ENCODE measurements around the gene NKAIN1. TPM values are rescaled to one million over a fixed set of nuclear protein-coding genes. Genes with fewer than 3 reads are reported as not detected.

NKAIN1 gene
- total and polyA plus RNA-seq, 2 donors (not counting 1 experiment from before 2014, with no cell fraction given) = not detected

DNA sequence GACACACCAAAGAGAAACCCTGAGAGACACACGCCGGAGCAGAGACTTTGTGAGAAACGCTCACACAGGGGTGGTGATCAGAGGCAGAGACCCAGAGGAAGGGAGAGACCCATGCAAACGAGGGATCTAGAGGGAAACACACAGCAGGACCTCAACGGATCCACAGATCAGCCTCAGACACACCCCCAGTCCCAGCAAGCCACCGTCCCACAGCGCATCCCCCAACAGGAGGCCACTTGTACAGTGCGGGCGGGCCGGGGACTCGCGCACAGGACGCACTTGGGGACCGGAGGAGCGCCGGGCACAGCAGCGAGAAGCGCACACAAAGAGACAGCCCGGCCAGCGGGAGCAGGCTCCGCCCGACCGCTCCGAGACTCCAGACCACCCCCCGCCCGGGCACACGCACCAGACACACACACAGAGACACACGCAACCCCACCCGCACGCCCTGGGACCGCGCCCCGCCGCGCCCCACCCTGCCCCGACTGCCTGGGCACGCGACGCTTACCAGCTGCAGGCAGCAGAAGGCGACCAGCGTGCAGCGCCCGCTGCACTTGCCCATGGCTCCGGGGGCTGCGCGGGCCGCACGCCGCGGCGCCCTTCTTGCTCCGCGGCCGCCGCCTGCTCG, 587 bp downstream of the NKAIN1 start:
- Mint-ChIP-seq H3K4me1 (peaks cover 20% of the 10 kb centered on the region), H3K9me3 (ENCODE audit: insufficient read depth) (no peaks in the 10 kb centered on the region), H3K27ac (no peak overlapping the region), H3K27me3 (peaks cover 58% of the 10 kb centered on the region), H3K4me3 (peak overlapping the region; percentile 72)
- Histone ChIP-seq H4K20me1 (ENCODE audit: control insufficient read depth, insufficient read depth, low read length, poor library complexity, severe bottlenecking) (no peaks in the 10 kb centered on the region), H3K4me2 (replicated peaks; ENCODE audit: low read depth, low read length, poor library complexity, severe bottlenecking) (peak overlapping the region; percentile 62), H3K79me2 (ENCODE audit: control insufficient read depth, insufficient read depth, low read length) (no peaks in the 10 kb centered on the region), H2AFZ (ENCODE audit: insufficient read depth, low read depth, low read length, poor library complexity, severe bottlenecking) (no peak overlapping the region), H3K27ac (ENCODE audit: low read length in 2 of 2) (no peak overlapping the region), H3K9me3 (ENCODE audit: control extremely low read depth in 1 of 3, control insufficient read depth in 2 of 3, insufficient read depth in 1 of 3, low read length in 2 of 3) (no peaks in the 10 kb centered on the region), H3K36me3 (replicated peaks in 1 of 2; ENCODE audit: control extremely low read depth in 1 of 2, control insufficient read depth in 1 of 2, extremely low read depth in 1 of 2, insufficient read depth in 2 of 2, low read length in 1 of 2) (no peaks in the 10 kb centered on the region), H3K27me3 (replicated peaks in 1 of 4; ENCODE audit: control extremely low read depth in 1 of 4, control insufficient read depth in 3 of 4, insufficient read depth in 4 of 4, low read length in 3 of 4) (peaks cover 0 to 42% (median 24%) of the 10 kb centered on the region in 4 experiments), H3K9ac (ENCODE audit: low read length) (no peak overlapping the region), H3K4me3 (ENCODE audit: control extremely low read depth in 1 of 5, extremely low read depth in 1 of 5, insufficient read depth in 1 of 5, low read depth in 2 of 5, low read length in 4 of 5) (no peak overlapping the region), H3K4me1 (ENCODE audit: control insufficient read depth in 2 of 2, insufficient read depth in 2 of 2, low read length in 2 of 2) (peaks cover 15 to 22% of the 10 kb centered on the region in 2 donors)
- POLR2A ChIA-PET = no interaction called here
- no peak for ATAC-seq (ENCODE audit: low read depth)
- CTCF ChIA-PET = no interaction called here
- TF ChIP-seq, protein P1, sequence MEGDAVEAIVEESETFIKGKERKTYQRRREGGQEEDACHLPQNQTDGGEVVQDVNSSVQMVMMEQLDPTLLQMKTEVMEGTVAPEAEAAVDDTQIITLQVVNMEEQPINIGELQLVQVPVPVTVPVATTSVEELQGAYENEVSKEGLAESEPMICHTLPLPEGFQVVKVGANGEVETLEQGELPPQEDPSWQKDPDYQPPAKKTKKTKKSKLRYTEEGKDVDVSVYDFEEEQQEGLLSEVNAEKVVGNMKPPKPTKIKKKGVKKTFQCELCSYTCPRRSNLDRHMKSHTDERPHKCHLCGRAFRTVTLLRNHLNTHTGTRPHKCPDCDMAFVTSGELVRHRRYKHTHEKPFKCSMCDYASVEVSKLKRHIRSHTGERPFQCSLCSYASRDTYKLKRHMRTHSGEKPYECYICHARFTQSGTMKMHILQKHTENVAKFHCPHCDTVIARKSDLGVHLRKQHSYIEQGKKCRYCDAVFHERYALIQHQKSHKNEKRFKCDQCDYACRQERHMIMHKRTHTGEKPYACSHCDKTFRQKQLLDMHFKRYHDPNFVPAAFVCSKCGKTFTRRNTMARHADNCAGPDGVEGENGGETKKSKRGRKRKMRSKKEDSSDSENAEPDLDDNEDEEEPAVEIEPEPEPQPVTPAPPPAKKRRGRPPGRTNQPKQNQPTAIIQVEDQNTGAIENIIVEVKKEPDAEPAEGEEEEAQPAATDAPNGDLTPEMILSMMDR (IDR thresholded peaks at IDR 0.05) = no peak
- no peak for TF ChIP-seq EZH2 (IDR thresholded peaks at IDR 0.05; ENCODE audit: borderline replicate concordance, insufficient read depth, low read depth, low read length, poor library complexity, severe bottlenecking)
- intact Hi-C loops (cut with micrococcal nuclease) = no loop called here
- WGBS (ENCODE audit: insufficient coverage) = 3% methylated on average over 55 of the region's 56 CpGs
- DNase-seq = no peak

- Histone ChIP-seq H3K9me3 (ENCODE audit: control extremely low read depth in 1 of 3, control insufficient read depth in 2 of 3, insufficient read depth in 1 of 3, low read length in 2 of 3) (no peaks in the 10 kb centered on the region), H3K27ac (ENCODE audit: low read length in 2 of 2) (no peak overlapping the region), H3K4me2 (replicated peaks; ENCODE audit: low read depth, low read length, poor library complexity, severe bottlenecking) (no peak overlapping the region), H3K4me3 (ENCODE audit: control extremely low read depth in 1 of 5, extremely low read depth in 1 of 5, insufficient read depth in 1 of 5, low read depth in 2 of 5, low read length in 4 of 5) (no peak overlapping the region), H3K79me2 (ENCODE audit: control insufficient read depth, insufficient read depth, low read length) (no peaks in the 10 kb centered on the region), H4K20me1 (ENCODE audit: control insufficient read depth, insufficient read depth, low read length, poor library complexity, severe bottlenecking) (no peaks in the 10 kb centered on the region), H3K9ac (ENCODE audit: low read length) (no peak overlapping the region), H2AFZ (ENCODE audit: insufficient read depth, low read depth, low read length, poor library complexity, severe bottlenecking) (no peak overlapping the region), H3K4me1 (ENCODE audit: control insufficient read depth in 2 of 2, insufficient read depth in 2 of 2, low read length in 2 of 2) (peaks cover 15 to 22% of the 10 kb centered on the region in 2 donors), H3K36me3 (replicated peaks in 1 of 2; ENCODE audit: control extremely low read depth in 1 of 2, control insufficient read depth in 1 of 2, extremely low read depth in 1 of 2, insufficient read depth in 2 of 2, low read length in 1 of 2) (no peaks in the 10 kb centered on the region), H3K27me3 (replicated peaks in 1 of 4; ENCODE audit: control extremely low read depth in 1 of 4, control insufficient read depth in 3 of 4, insufficient read depth in 4 of 4, low read length in 3 of 4) (peaks cover 0 to 40% (median 24%) of the 10 kb centered on the region in 4 experiments)
- Mint-ChIP-seq H3K27ac (no peak overlapping the region), H3K27me3 (peaks cover 55% of the 10 kb centered on the region), H3K4me3 (peak overlapping the region; percentile 72), H3K9me3 (ENCODE audit: insufficient read depth) (no peaks in the 10 kb centered on the region), H3K4me1 (peaks cover 20% of the 10 kb centered on the region)
- intact Hi-C loops (cut with micrococcal nuclease) = no loop called here
- CTCF ChIA-PET = no interaction called here
- TF ChIP-seq EZH2 (IDR thresholded peaks at IDR 0.05; ENCODE audit: borderline replicate concordance, insufficient read depth, low read depth, low read length, poor library complexity, severe bottlenecking) = no peak
- TF ChIP-seq, protein P1 (IDR thresholded peaks at IDR 0.05) = no peak
- POLR2A ChIA-PET = no interaction called here
- ATAC-seq (ENCODE audit: low read depth) (no peak), DNase-seq (no peak)
- 23% methylated on average over 2 of the region's 4 CpGs for WGBS (ENCODE audit: insufficient coverage)
Measured at GRCh38 chr1:31238612-31238985, 1.1 kb downstream of the NKAIN1 start.
